Esophagus muscularis mucosa (tissue), 3 donors: ENCODE measurements around the gene FCGR3B.
"Not testable (repeated sequence)": the region's sequence is repeated elsewhere in the genome, so short reads cannot be mapped to it uniquely, and the experiment has no call there.

Experiments used
- CTCF ChIP-seq, 3 experiments: fragments of 200-600 bp in 2 of 3; fragments of 450-650 bp in 1 of 3; sonication (generic) in 2 of 3; IDR thresholded peaks; one replicate each; pipeline ENCODE4 v1.5.1; 2017 to 2019; ENCODE audit warnings: antibody characterized with exemption in 3 of 3, mild to moderate bottlenecking in 2 of 3, moderate library complexity in 1 of 3
- POLR2A ChIP-seq: fragments of 450-650 bp; IDR thresholded peaks from one replicate; pipeline ENCODE4 v1.6.1; 2017; ENCODE audit warnings: antibody characterized with exemption, moderate library complexity, mild to moderate bottlenecking, low read depth
- POLR2AphosphoS5 ChIP-seq, 2 donors: sonication (generic); formaldehyde crosslinking; IDR thresholded peaks; one replicate each; pipeline ENCODE4 v1.6.1; 2017; ENCODE audit warnings: antibody characterized with exemption in 2 of 2

- not testable (repeated sequence) for TF ChIP-seq CTCF (IDR thresholded peaks at IDR 0.05); POLR2A; POLR2AphosphoS5 (IDR thresholded peaks at IDR 0.05)
These were observed 43.9 kb upstream of the FCGR3B start for GRCh38 chr1:161674908-161675307.
